ENCODE results near the gene DNM2.

DNM2 gene

GRCh38 chr19:10780368-10780767 is 62.5 kb downstream of the DNM2 start:
- DNase-seq, result no peak

- DNase-seq, result no peak
Observed at GRCh38 chr19:10782795-10783194, 64.9 kb downstream of the DNM2 start.

GRCh38 chr19:10784257-10784656 is 66.4 kb downstream of the DNM2 start:
- DNase-seq, result no peak

- no peak for DNase-seq
Observed at GRCh38 chr19:10788146-10788545, 70.3 kb downstream of the DNM2 start.

- no peak for DNase-seq
Observed at GRCh38 chr19:10789866-10790265, 72.0 kb downstream of the DNM2 start.

GRCh38 chr19:10796653-10797052 is 78.8 kb downstream of the DNM2 start:
- no peak for DNase-seq

GRCh38 chr19:10797078-10797477 is 79.2 kb downstream of the DNM2 start:
- no peak for DNase-seq

GRCh38 chr19:10797541-10798256 is 79.8 kb downstream of the DNM2 start:
- no peak for DNase-seq

- DNase-seq, result no peak
Observed at GRCh38 chr19:10800488-10800887, 82.6 kb downstream of the DNM2 start.

- DNase-seq, result no peak
Observed at GRCh38 chr19:10802479-10802878, 84.6 kb downstream of the DNM2 start.

- no peak for DNase-seq
Observed at GRCh38 chr19:10803252-10803651, 85.4 kb downstream of the DNM2 start.

- no peak for DNase-seq
Observed at GRCh38 chr19:10805065-10805757, 87.3 kb downstream of the DNM2 start.

GRCh38 chr19:10805758-10806247 is 87.9 kb downstream of the DNM2 start:
- DNase-seq, result no peak

- DNase-seq, result no peak
Observed at GRCh38 chr19:10808937-10809649, 91.2 kb downstream of the DNM2 start.

- DNase-seq, result no peak
Observed at GRCh38 chr19:10809651-10810285, 91.9 kb downstream of the DNM2 start.

GRCh38 chr19:10811391-10812111 is 93.7 kb downstream of the DNM2 start:
- no peak for DNase-seq

- DNase-seq, result no peak
Observed at GRCh38 chr19:10812196-10812595, 94.3 kb downstream of the DNM2 start.

- DNase-seq, result no peak
Observed at GRCh38 chr19:10812902-10813404, 95.1 kb downstream of the DNM2 start.

GRCh38 chr19:10815007-10815536 is 97.2 kb downstream of the DNM2 start:
- DNase-seq, result no peak

GRCh38 chr19:10815969-10816644 is 98.2 kb downstream of the DNM2 start:
- DNase-seq, result no peak

- DNase-seq, result no peak
Observed at GRCh38 chr19:10816691-10817090, 98.8 kb downstream of the DNM2 start.
